ENCODE measurements around the gene WAC.

DNA sequence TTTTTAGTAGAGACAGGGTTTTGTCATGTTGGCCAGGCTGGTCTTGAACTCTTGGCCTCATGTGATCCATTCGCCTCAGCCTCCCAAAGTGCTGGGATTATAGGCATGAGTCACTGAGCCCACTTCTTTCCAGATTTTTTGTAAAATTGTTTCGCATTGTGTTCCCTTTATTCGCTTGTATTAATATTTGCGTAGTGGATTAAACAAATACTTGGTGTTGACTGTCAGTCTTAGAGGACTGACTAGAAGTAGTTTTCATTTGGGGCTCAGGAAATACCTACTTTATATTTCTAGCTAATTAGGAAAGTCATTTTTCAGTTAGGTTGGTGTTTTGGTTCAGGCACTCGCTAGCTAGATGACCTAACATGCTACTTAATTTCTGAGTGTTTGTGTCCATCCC lies 11.1 kb downstream of the WAC start:
- TF ChIP-seq, protein P1, sequence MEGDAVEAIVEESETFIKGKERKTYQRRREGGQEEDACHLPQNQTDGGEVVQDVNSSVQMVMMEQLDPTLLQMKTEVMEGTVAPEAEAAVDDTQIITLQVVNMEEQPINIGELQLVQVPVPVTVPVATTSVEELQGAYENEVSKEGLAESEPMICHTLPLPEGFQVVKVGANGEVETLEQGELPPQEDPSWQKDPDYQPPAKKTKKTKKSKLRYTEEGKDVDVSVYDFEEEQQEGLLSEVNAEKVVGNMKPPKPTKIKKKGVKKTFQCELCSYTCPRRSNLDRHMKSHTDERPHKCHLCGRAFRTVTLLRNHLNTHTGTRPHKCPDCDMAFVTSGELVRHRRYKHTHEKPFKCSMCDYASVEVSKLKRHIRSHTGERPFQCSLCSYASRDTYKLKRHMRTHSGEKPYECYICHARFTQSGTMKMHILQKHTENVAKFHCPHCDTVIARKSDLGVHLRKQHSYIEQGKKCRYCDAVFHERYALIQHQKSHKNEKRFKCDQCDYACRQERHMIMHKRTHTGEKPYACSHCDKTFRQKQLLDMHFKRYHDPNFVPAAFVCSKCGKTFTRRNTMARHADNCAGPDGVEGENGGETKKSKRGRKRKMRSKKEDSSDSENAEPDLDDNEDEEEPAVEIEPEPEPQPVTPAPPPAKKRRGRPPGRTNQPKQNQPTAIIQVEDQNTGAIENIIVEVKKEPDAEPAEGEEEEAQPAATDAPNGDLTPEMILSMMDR (IDR thresholded peaks at IDR 0.05), result no peak
- TF ChIP-seq POLR2A (IDR thresholded peaks at IDR 0.05) (no peak), EP300 (IDR thresholded peaks at IDR 0.05) (no peak)
